ENCODE data around the gene TMEM120A.

GRCh38 chr7:75963381-75963995 is 30.9 kb downstream of the TMEM120A start:
- TF ChIP-seq POLR2A (IDR thresholded peaks at IDR 0.05) = no peak
- TF ChIP-seq, protein P1, sequence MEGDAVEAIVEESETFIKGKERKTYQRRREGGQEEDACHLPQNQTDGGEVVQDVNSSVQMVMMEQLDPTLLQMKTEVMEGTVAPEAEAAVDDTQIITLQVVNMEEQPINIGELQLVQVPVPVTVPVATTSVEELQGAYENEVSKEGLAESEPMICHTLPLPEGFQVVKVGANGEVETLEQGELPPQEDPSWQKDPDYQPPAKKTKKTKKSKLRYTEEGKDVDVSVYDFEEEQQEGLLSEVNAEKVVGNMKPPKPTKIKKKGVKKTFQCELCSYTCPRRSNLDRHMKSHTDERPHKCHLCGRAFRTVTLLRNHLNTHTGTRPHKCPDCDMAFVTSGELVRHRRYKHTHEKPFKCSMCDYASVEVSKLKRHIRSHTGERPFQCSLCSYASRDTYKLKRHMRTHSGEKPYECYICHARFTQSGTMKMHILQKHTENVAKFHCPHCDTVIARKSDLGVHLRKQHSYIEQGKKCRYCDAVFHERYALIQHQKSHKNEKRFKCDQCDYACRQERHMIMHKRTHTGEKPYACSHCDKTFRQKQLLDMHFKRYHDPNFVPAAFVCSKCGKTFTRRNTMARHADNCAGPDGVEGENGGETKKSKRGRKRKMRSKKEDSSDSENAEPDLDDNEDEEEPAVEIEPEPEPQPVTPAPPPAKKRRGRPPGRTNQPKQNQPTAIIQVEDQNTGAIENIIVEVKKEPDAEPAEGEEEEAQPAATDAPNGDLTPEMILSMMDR (IDR thresholded peaks at IDR 0.05 in 4 of 5, conservative IDR thresholded peaks at IDR 0.05 in 1 of 5) = no peak

All from gastrocnemius medialis (tissue), 4 donors.